Measurements from ENCODE around the gene OOSP3. TPM values are rescaled to one million over a fixed set of nuclear protein-coding genes. Genes with fewer than 3 reads are reported as not detected.

The OOSP3 gene
- total RNA-seq, 6 experiments from 2014 or later, result not detected

GRCh38 chr11:59923813-59924212, 45.2 kb downstream of the OOSP3 start:
- H3K9me3 ChIP-seq, result peaks cover 0 to 12% (median 2%) of the 10 kb centered on the region in 4 donors

GRCh38 chr11:59931688-59932087, 53.1 kb downstream of the OOSP3 start:
- no CpG with 5 or more reads among the region's 1 CpG for WGBS (ENCODE audit: insufficient coverage, low coverage, low lambda C conversion rate, missing lambda C conversion rate)
- intact Hi-C loops (cut with DNase I), result no loop called here
- DNase-seq (no peak), ATAC-seq (no peak)
- Histone ChIP-seq H3K27me3 (no peaks in the 10 kb centered on the region), H3K4me3 (no peak overlapping the region), H3K36me3 (no peaks in the 10 kb centered on the region), H3K27ac (no peak overlapping the region), H3K9me3 (no peaks in the 10 kb centered on the region), H3K4me1 (no peaks in the 10 kb centered on the region)
- TF ChIP-seq POLR2A (IDR thresholded peaks at IDR 0.05) (no peak), CTCF (IDR thresholded peaks at IDR 0.05) (no peak)

More at GRCh38 chr11:59923813-59924212, 45.2 kb downstream of the OOSP3 start:
- ATAC-seq, result no peak
- no peak for DNase-seq
- no peak overlapping the region for H3K4me3 ChIP-seq
- intact Hi-C loops (cut with DNase I), result no loop called here
- TF ChIP-seq CTCF (IDR thresholded peaks at IDR 0.05), result no peak
- H3K36me3 ChIP-seq, result no peaks in the 10 kb centered on the region
- H3K27me3 ChIP-seq, result no peaks in the 10 kb centered on the region
- H3K27ac ChIP-seq, result no peak overlapping the region
- H3K4me1 ChIP-seq, result no peaks in the 10 kb centered on the region
- WGBS (ENCODE audit: insufficient coverage, low coverage, low lambda C conversion rate, missing lambda C conversion rate), result 100% methylated on average over 3 of the region's 6 CpGs

DNA sequence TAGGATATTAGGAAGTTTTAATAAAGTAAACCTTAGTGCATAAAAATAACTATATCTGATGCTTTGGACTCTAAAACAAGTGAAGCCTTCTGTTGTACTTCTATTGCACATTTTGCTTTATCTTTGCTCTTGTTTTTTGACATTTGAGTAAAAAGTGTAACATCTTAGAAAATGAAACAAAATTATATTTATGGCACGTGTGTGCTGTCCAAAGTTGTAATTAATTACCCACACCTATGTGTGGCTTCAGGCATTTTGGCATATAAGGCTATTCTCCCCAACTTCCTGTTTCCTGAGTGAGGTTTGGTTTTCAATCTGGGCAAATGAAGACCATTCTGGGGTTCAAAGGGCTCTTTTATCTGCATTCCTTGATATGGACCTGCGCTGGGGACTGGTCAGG, 59.5 kb downstream of the OOSP3 start, which contains the start of gene OOSP1:
OOSP1 (plus strand) TSS at position 301 of the 400 bp plus-strand sequence; CDS start at position 324, 23 bp downstream.
- H3K9me3 ChIP-seq, result no peaks in the 10 kb centered on the region
- no peak for TF ChIP-seq CTCF (IDR thresholded peaks at IDR 0.05)
- TF ChIP-seq POLR2A (IDR thresholded peaks at IDR 0.05), result no peak
- intact Hi-C loops (cut with DNase I), result no loop called here
- ATAC-seq (no peak), DNase-seq (no peak)
- H3K4me3 ChIP-seq, result no peak within 1 kb of the TSS
- no peaks in the 10 kb centered on the region for H3K36me3 ChIP-seq
- 32% methylated on average over 2 of the region's 2 CpGs for WGBS (ENCODE audit: insufficient coverage, low coverage, low lambda C conversion rate, missing lambda C conversion rate)
- H3K27me3 ChIP-seq, result no peaks in the 10 kb centered on the region
- no peaks in the 10 kb centered on the region for H3K4me1 ChIP-seq
- no peak within 1 kb of the TSS for H3K27ac ChIP-seq

DNA sequence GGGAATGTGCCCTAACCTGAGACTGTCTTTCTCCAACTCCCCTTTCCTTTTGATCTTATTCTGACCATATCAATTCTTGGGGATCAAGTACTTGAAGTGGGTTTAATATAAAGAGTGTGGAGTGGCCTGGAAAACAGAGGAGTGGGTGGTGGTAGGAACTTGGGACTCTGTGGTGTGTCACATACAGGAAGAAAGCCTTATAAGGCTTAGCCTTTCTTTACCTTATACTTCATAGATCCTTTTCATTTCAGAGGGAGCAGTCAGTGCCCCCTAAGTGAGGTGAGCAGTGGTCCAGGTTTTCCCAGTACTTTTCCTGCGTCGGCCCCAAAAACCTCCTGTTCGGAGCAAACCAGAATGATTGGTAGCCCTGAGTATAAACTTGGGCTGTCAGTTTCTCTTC, 60.1 kb downstream of the OOSP3 start:
- intact Hi-C loops (cut with DNase I), result no loop called here
- WGBS (ENCODE audit: insufficient coverage, low coverage, low lambda C conversion rate, missing lambda C conversion rate), result 82% methylated on average over 3 of the region's 3 CpGs
- no peaks in the 10 kb centered on the region for H3K9me3 ChIP-seq

More for the DNA sequence above, 60.1 kb downstream of the OOSP3 start:
- Histone ChIP-seq H3K27me3 (no peaks in the 10 kb centered on the region), H3K4me3 (no peak overlapping the region), H3K27ac (no peak overlapping the region), H3K36me3 (no peaks in the 10 kb centered on the region), H3K4me1 (no peaks in the 10 kb centered on the region)
- TF ChIP-seq CTCF (IDR thresholded peaks at IDR 0.05) (no peak), POLR2A (IDR thresholded peaks at IDR 0.05) (no peak)
- ATAC-seq, result no peak
- no peak for DNase-seq

All from right lobe of liver (tissue), 6 donors.